NOMO-1 treated with DMSO at 0.1 percent for 48 hours (cell line): Measurements from ENCODE around the gene NCOR2.

ENCODE experiments used
- DNase-seq: peaks from one replicate; lab custom pipeline; 2025; ENCODE audit not compliant: unreplicated experiment; lab: John Stamatoyannopoulos, UW

NCOR2 gene

GRCh38 chr12:124561231-124561630 is 6.2 kb downstream of the NCOR2 start:
- DNase-seq = peak; percentile 48

DNA sequence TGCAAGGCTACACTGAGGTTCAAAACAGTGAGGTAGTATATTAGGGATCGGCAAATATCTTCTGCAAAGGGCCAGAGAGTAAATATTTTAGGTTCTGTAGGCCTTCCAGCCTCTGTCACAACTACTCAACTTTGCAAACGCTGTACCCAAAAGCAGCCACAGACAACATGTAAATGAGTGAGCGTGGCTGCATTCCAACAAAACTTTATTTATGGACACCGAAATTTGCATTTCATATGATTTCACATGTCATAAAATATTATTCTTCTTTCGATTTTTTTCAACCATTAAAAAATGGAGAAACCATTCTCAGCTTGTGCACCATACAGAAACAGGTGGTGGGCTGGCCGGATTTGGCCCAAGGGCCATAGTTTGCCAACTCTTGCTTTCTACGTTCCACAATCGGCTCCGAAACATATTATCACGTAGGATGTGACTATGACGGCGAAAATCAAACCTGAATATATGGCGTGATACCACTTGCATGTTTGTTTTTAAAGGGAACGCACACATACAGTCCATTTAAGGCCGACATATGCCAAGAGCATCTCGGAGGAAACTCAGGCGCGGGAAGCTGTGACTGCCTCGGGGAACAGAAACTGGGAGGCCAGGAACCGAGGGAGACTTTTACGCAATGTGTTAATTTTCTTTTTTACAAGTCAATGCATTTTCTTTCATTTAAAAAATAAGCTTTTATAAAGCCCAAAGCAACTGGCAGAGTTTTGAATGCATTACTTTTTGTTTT is 7.1 kb downstream of the NCOR2 start:
- no peak for DNase-seq

GRCh38 chr12:124559182-124560017 is 8.0 kb downstream of the NCOR2 start:
- no peak for DNase-seq

- no peak for DNase-seq
Observed at GRCh38 chr12:124558313-124558712, 9.1 kb downstream of the NCOR2 start.

- DNase-seq = no peak
Observed at GRCh38 chr12:124557518-124558223, 9.7 kb downstream of the NCOR2 start.

GRCh38 chr12:124556896-124557501 is 10.4 kb downstream of the NCOR2 start:
- no peak for DNase-seq

DNA sequence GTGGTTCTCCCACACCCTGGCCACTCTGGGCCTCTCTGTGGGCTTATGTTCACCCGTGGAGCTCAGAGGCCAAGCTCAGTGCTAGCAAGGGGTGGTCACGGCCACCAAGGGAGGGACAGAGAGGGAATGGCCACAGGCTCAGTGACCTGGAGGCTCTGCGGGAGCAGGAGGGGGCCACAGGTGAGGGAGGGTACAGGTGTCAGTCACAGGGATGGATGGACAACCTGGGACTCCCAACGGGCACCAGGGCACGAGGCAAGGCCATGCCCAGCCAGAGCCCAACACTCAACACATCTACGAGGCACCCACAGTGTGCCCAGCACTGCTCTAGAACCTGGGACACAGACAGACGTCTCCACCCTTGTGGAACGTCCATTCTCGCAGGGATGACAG is 11.3 kb downstream of the NCOR2 start:
- no peak for DNase-seq

DNA sequence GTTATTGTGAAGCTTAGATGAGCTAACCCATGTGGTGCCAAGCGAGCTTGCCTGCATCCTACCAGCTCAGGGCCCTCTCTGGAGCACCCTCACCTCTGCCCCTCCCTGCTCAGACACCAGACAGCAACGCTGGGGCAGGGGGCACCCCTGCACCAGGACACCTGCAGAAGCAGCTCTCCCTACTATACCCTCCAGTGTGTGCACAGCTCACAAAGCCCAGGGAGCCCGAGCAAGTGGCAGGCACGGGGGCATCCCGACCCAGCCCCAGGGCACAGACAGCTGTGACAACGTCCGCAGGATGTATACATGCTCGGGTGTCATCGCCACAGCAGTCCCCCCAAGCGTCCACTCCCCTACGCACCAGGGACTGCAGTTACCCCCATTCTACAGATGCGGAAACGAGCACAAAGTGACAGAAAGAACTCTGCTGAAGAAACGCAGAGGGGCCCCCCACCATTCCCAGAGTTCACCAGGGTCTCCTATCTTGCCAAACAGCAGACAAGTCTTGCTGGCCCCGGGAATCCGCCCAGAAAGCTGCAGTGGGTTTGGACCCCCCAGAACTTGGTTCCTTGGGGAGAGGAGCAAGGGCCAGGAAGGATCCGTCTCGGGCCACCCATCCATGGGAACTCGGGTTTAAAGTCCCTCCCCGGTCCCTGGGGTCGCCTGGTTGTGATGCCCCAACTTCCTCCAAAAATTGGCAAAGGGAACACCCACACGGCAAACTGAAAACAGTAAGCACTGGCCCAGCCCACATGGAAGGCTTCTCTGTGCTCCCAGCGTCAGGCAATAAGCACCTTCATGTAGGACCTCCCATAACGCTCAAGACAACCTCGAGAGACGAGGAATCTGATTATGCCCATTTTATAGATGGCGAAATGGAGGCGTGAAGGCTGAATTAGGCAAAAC is 12.0 kb downstream of the NCOR2 start:
- no peak for DNase-seq

DNA sequence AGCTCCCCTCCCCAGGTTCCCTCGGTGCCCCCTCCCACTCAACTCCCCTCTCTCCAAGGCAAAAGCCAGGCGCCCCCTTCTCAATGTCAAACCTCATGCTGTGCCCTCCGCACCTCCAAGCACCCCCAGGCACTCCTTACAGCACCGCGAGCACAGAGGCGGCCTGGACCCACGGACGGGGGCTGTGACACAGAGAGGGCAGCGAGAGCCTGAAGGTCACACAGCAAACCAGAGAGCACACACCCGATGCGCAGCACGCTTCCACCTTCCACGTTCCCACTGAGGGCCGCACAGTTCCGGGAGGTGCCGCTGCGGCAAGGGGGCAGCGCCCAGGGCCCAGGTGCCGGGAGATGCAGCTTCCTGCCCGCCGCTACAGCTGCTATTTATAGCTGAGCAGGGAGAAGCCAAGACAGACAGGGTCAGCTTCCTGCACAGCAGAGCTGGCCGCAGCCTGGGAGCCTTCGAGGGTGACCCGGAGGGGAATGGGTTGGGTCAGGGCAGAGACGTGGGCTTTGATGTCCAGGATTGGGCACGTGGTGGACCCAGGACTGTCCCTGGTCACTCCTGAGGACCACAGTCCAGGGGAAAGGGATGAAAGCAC is 12.9 kb downstream of the NCOR2 start:
- DNase-seq = no peak

DNA sequence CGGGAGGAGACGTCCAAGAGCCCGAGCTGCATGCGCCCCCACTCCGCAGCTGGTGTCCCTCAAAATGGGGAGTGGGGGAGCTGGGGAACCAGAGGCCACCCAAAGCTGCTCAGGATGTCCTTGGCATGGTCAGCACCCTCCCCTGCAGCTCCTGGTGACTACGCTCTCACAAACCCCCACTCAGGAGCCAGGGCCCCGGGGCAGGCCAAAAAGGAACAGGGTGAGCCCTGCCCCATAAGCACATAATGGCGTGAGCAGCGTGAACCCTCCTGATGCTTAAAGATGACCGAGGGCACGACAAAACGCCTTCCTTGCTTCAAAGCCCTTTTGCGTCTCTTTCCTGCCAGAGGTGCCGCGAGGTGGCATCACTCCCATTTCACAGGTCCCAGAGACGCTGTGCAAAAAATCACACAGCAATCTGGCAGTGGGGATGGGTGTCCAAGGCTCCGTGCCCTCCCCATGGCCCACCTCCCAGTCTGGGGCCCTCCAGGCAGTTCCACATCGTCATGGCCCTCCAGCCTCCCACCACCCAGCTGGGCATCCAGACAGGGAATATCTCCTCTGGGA is 13.5 kb downstream of the NCOR2 start:
- no peak for DNase-seq

DNA sequence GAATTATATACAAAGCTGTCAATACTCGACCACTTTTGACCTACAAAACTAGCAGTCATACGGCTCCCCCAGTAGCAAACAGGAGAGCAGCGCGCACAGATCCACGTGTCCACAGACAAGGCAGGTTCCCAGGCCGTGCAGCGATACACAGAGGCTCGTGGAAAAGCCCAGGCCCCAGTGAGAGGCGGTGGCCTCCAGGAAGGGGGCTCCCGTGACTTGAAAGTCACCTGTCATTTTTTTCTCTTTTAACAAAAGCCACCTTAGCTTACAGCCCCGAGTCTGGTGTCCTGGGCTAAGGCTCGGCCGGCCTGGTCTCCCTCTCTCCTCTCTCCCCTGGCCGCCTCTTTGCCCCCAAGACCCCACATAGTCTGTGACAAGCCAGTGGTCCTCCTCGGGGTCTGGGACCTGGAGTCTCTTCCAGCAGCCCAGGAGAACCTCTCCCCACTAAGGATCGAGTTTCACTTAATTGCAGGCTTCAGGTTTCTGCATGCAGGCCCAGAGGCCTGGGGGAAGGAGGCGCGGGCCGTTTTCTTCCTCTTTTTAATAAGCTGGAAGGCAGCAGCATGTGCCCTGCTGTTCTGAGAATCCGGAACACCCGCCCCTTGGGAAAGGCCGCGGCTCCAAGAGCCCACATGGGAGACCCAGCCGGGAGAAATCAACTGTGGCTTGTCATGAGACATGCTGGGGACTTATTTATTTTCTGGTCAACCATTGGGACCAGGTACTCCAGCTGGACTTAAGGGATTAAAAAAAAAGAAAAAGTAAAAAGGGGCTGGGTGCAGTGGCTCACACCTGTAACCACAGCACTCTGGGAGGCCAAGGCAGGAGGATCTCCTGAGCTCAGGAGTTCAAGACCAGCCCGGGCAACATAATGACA is 15.9 kb downstream of the NCOR2 start:
- DNase-seq = peak; percentile 61

DNA sequence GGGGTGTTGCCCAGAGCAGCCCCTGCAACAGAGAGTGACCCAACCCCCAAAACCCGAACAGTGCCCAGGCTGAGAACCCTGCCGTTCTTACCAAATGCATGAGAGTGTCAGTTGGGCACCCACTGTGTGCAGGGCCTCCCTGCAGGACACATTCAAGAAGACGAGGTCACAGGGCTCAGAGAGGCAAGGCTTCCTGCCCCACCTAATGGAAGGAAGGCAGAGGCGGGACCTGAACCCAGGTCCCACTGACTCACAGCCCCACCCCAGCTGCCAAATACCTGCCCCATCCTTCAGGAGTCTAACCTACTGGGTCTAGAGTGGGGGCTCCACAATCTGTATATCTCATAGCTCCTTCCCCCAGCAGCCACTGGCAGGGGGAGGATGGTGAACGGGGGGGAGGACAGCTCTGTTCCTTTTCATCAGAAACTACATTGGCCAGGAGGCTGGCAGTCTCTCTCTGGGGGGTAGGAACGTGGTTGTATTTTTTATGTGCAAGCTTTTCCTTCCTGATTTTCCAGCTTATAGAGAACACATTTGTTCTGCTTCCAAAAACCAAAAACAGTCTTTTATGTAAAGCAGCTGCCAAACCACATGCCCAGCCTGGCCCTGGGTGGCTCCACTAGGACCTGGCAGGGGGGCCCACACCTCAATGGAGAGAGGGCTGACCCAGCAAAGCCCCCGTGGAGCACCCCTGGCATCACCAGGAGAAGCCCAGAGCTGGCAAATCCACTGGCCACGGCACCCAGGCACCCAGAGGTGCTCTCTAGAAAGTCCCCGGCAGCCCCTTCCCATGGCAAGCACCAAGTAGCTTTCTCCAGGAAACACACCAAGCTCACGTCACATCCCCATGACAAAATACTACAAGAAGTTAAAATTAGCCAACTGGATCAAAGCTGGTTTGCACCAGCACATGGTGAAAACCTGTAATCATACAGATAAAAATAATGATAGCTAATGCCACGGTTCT is 17.0 kb downstream of the NCOR2 start:
- DNase-seq = peak; percentile 26

- no peak for DNase-seq
Observed at GRCh38 chr12:124549629-124550028, 17.8 kb downstream of the NCOR2 start.

DNA sequence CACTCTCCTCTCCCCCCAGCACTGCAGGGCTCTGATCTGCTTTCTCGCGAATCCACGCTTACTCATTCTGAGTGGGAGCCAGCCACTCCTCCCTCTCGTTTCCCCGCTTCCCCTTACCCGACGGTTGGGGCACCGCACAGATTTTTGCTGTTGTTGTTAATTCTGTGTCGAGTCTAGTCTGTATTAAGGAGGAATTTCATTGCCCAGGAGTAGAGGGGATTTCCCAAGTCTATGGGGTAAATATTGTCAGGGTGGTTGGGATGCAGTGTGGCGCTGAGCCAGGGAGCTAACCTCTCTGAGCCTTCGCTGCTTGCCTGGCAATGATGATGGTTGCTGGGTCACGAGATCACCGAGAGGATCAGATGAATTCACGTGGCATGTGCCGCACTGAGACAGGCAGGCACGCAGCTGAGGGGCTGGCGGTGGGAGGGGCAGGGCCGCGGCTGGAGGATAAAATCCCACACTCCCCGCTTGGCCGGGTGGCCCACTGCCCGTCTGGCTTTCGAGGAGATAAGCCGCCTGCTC is 18.5 kb downstream of the NCOR2 start:
- DNase-seq = peak; percentile 2

DNA sequence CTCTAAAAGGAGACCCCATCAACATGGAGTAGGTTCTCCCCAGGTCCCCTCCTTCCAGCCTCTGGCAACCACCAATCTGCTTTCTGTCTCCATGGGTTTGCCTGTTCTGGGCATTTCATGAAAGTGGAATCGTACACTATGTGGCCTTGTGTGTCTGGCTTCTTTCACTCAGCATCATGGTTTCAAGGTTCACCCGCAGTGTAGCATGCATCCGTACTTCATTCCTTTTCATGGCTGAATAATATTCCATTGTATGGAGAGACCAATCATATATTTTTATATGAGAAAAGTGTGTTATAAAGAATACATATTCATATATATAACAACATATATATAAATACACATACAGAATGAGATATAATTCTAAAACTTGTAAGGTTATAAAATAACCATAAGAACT is 19.8 kb downstream of the NCOR2 start:
- no peak for DNase-seq

DNA sequence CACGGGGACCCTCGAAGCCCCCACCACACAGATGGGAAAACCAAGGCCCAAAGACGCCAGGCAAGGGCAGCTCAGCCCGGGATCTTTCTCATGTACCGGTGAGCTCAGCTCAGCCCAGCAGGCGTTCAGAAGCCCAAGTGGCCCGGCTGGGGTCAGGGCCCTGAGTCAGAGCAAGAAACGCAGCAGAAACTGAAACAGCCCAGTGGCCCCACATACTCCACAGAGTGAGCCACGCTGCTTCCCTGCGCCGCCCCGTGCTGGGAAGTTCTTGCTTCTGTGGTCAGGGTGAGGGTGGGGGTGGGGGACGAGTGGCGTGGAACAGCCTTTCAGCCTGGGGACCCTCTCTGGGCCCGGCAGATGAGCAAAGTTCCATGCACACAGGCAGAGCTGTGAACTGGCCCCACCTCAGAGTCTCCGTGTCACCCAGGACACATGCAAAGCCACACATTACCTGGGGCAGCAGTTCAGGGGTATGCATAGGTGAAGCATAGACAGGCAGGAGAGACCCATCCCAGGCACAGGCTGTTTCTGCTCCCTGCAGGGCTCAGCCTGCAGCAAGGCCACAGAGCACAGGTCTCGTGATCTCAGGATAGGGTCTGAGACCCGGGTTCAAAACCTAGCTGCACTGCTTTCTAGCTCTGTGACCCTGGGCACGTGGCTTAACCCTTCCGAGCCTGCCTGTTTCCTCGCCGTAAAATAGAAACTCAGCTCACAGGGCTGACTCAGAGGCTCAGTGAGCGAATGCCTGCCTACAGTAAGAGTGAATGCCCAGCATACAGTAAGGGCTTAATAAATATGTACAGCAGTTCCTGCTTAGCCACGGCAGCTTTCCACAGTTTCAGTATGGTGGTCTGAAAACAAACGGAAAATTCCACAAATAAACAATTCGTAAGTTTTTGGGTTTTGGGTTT is 21.6 kb downstream of the NCOR2 start:
- peak; percentile 49 for DNase-seq
